ENCODE data around the gene ATG3.
A peak's percentile ranks its signal among the peaks of the same experiment; 100 is the strongest.

The ATG3 gene

GRCh38 chr3:112498914-112499711, 62.6 kb downstream of the ATG3 start, which contains the start of gene BTLA:
Gene BTLA (minus strand): TSS chr3:112499472. CDS start chr3:112499358, 114 bp downstream.
- no peaks in the 10 kb centered on the region for H3K27me3 ChIP-seq (ENCODE audit: insufficient read depth, low read length, poor library complexity, severe bottlenecking)
- no peak for TF ChIP-seq EZH2phosphoT487 (IDR thresholded peaks at IDR 0.05; ENCODE audit: borderline replicate concordance)
- no peak for TF ChIP-seq CTCF (conservative IDR thresholded peaks at IDR 0.05; ENCODE audit: low read length)
- H3K4me3 ChIP-seq (ENCODE audit: low read length, poor library complexity, severe bottlenecking): no peak within 1 kb of the TSS
- H3K79me2 ChIP-seq (ENCODE audit: insufficient read depth, low read length): no peaks in the 10 kb centered on the region
- no peak within 1 kb of the TSS for H3K9ac ChIP-seq (ENCODE audit: low read depth, low read length, poor library complexity, severe bottlenecking)
- H3K4me2 ChIP-seq (ENCODE audit: low read depth, low read length, poor library complexity, severe bottlenecking): peak within 1 kb of the TSS; percentile 17
- no peaks in the 10 kb centered on the region for H3K9me2 ChIP-seq (replicated peaks; ENCODE audit: low read depth, low read length)
- no peak within 1 kb of the TSS for H2AFZ ChIP-seq (ENCODE audit: low read length)
- no peaks in the 10 kb centered on the region for H3K36me3 ChIP-seq (ENCODE audit: insufficient read depth, low read length)
- H4K20me1 ChIP-seq (ENCODE audit: insufficient read depth, low read length, poor library complexity, severe bottlenecking): no peaks in the 10 kb centered on the region
- no peaks in the 10 kb centered on the region for H3F3A ChIP-seq (ENCODE audit: low read depth)
- H3K4me1 ChIP-seq (ENCODE audit: insufficient read depth, low read length, poor library complexity, severe bottlenecking): peaks cover 12% of the 10 kb centered on the region
- H3K9me3 ChIP-seq (ENCODE audit: insufficient read depth, low read depth, low read length): no peaks in the 10 kb centered on the region

GRCh38 chr3:112497897-112498548, 63.7 kb downstream of the ATG3 start:
- no peaks in the 10 kb centered on the region for H3K9me2 ChIP-seq (replicated peaks; ENCODE audit: low read depth, low read length)

More at GRCh38 chr3:112497897-112498548, 63.7 kb downstream of the ATG3 start:
- Histone ChIP-seq H2AFZ (ENCODE audit: low read length) (no peak overlapping the region), H4K20me1 (ENCODE audit: insufficient read depth, low read length, poor library complexity, severe bottlenecking) (no peaks in the 10 kb centered on the region), H3K79me2 (ENCODE audit: insufficient read depth, low read length) (no peaks in the 10 kb centered on the region), H3F3A (ENCODE audit: low read depth) (no peaks in the 10 kb centered on the region), H3K4me3 (ENCODE audit: low read length, poor library complexity, severe bottlenecking) (no peak overlapping the region), H3K4me1 (ENCODE audit: insufficient read depth, low read length, poor library complexity, severe bottlenecking) (peaks cover 12% of the 10 kb centered on the region), H3K9me3 (ENCODE audit: insufficient read depth, low read depth, low read length) (no peaks in the 10 kb centered on the region), H3K27me3 (ENCODE audit: insufficient read depth, low read length, poor library complexity, severe bottlenecking) (no peaks in the 10 kb centered on the region), H3K9ac (ENCODE audit: low read depth, low read length, poor library complexity, severe bottlenecking) (no peak overlapping the region), H3K36me3 (ENCODE audit: insufficient read depth, low read length) (no peaks in the 10 kb centered on the region), H3K4me2 (ENCODE audit: low read depth, low read length, poor library complexity, severe bottlenecking) (no peak overlapping the region)
- TF ChIP-seq EZH2phosphoT487 (IDR thresholded peaks at IDR 0.05; ENCODE audit: borderline replicate concordance) (no peak), CTCF (conservative IDR thresholded peaks at IDR 0.05; ENCODE audit: low read length) (no peak)

Data from Loucy (cell line).